ENCODE results near the gene ARAP1. TPM values are rescaled to one million over a fixed set of nuclear protein-coding genes. Genes with fewer than 3 reads are reported as not detected.

Gene ARAP1
- total RNA-seq, 1 donor from 2014 or later: 139 TPM

DNA sequence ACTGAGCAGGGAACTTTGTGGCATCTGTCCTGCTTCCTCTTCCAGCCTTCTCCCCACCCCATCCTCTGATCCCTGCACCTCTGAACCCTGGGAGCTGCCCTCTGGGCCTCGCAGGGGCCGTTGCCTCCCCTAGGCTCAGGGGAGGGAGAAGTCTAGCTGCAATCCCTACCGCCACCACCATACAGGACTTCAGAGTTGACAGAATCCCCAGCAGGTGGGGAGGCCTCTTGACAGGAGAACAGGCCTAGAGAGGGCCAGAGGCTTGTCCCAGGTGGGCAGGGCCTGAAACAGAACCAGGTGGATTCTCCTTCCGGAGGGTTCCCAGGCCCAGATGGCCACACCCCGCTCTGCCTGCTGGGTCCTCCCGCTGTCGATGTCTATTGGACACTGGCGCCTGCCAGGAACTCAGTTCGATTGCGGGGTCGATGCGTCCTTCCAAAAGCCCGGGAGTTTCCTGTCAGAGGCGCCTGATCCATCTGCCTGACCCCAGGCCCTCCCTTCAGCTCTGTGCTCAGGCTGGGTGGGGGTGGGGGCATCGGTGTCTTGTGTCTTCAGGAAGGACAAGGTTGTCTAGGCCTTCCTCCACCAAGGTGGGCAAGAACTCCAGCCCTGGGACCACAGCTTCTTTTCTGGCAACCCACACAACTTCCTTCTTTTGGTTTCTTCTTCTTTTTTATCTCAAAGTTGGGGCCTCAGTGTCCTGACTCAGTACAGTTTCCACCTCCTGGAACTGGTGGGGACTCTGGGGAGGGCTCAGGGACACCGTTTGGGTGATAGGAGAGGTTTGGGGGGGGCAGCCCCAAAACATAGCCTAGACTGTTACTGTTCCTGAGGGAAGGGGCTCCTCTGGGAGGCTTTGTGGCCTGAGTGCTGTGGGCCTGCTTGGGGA, 35.3 kb upstream of the ARAP1 start:
- POLR2A ChIA-PET: interaction anchor here (0.6 to 3.3 kb wide), 13 partner anchors 25 to 389 kb away, joined by 3 to 28 read pairs (median 5); no protein-coding TSS in a partner anchor
- intact Hi-C loops (cut with micrococcal nuclease): no loop called here
- H3K4me3 Mint-ChIP-seq: peak overlapping the region; percentile 50
- ATAC-seq (ENCODE audit: low read depth) (peak; percentile 79), DNase-seq (peak; percentile 33)
- H3K4me1 Mint-ChIP-seq: peaks cover 39% of the 10 kb centered on the region
- no peak for TF ChIP-seq CTCF (IDR thresholded peaks at IDR 0.05)
- H3K36me3 Mint-ChIP-seq (ENCODE audit: low read depth): no peaks in the 10 kb centered on the region
- no peaks in the 10 kb centered on the region for H3K9me3 Mint-ChIP-seq
- peak overlapping the region; percentile 90 for H3K27ac Mint-ChIP-seq
- CTCF ChIA-PET: interaction anchor here (0.7 to 3.3 kb wide), 4 partner anchors 28 to 65 kb away, joined by 3 to 21 read pairs (median 4); no protein-coding TSS in a partner anchor
- no peaks in the 10 kb centered on the region for H3K27me3 Mint-ChIP-seq

DNA sequence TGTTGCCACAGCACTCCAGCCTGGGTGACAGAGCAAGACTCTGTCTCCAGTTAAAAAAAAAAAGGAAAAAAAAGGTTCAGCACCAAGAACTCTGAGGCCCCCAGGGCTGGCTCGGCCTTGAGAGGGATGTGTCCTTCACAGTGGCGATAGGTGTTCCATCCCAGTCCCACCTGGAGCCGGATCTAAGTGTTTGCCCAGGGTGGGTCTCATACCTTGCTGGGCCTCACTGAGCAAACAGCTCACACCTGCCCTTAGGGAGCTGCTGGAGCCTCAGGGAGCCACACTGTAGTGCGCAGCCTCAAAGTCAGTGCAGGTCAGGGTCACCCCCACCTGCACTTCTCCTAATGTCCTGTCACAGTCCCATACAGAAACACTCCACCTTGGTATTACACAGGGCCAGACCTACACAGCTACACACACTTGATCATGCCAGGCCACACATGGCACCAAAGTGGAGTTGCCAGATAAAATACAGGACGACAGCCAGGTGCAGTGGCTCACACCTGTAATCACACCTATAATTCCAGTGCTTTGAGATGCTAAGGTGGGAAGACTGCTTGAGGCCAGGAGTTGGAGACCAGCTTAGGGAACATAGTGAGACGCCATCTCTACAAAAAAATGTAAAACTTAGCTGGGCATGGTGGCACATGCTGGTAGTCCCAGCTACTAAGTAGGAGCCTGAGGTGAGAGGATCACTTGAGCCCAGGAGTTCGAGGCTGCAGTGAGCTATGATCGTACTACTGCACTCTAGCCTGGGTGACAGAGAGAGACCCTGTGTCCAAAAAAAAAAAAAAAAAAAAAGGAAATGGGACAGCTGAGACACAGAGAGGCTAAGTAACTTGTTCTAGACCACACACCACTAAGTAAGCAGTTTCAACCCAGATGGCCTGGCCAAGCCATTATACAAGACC, 34.4 kb upstream of the ARAP1 start:
- ChIA-PET CTCF (interaction anchor here (0.7 to 3.3 kb wide), 4 partner anchors 29 to 64 kb away, joined by 3 to 21 read pairs (median 4); no protein-coding TSS in a partner anchor), POLR2A (interaction anchor here (0.6 to 3.3 kb wide), 11 partner anchors 24 to 427 kb away, joined by 3 to 28 read pairs (median 5); no protein-coding TSS in a partner anchor)
- ATAC-seq (ENCODE audit: low read depth) (no peak), DNase-seq (no peak)
- Mint-ChIP-seq H3K27me3 (no peaks in the 10 kb centered on the region), H3K4me1 (peaks cover 42% of the 10 kb centered on the region), H3K9me3 (no peaks in the 10 kb centered on the region), H3K4me3 (no peak overlapping the region), H3K27ac (peak overlapping the region; percentile 90), H3K36me3 (ENCODE audit: low read depth) (no peaks in the 10 kb centered on the region)
- no peak for TF ChIP-seq CTCF (IDR thresholded peaks at IDR 0.05)
- intact Hi-C loops (cut with micrococcal nuclease): no loop called here

- H3K4me1 Mint-ChIP-seq: peaks cover 55% of the 10 kb centered on the region
- H3K27ac Mint-ChIP-seq: no peak overlapping the region
- ATAC-seq (ENCODE audit: low read depth): no peak
- H3K9me3 Mint-ChIP-seq: no peaks in the 10 kb centered on the region
- intact Hi-C loops (cut with micrococcal nuclease): no loop called here
- POLR2A ChIA-PET: interaction anchor here (0.8 kb wide), 1 partner anchor 47 kb away, joined by 3 read pairs; no protein-coding TSS in a partner anchor
- H3K4me3 Mint-ChIP-seq: no peak overlapping the region
- H3K36me3 Mint-ChIP-seq (ENCODE audit: low read depth): no peaks in the 10 kb centered on the region
- DNase-seq: no peak
- H3K27me3 Mint-ChIP-seq: no peaks in the 10 kb centered on the region
- CTCF ChIA-PET: no interaction called here
- TF ChIP-seq CTCF (IDR thresholded peaks at IDR 0.05): no peak
Observed at GRCh38 chr11:72784662-72785061, 32.5 kb upstream of the ARAP1 start.

DNA sequence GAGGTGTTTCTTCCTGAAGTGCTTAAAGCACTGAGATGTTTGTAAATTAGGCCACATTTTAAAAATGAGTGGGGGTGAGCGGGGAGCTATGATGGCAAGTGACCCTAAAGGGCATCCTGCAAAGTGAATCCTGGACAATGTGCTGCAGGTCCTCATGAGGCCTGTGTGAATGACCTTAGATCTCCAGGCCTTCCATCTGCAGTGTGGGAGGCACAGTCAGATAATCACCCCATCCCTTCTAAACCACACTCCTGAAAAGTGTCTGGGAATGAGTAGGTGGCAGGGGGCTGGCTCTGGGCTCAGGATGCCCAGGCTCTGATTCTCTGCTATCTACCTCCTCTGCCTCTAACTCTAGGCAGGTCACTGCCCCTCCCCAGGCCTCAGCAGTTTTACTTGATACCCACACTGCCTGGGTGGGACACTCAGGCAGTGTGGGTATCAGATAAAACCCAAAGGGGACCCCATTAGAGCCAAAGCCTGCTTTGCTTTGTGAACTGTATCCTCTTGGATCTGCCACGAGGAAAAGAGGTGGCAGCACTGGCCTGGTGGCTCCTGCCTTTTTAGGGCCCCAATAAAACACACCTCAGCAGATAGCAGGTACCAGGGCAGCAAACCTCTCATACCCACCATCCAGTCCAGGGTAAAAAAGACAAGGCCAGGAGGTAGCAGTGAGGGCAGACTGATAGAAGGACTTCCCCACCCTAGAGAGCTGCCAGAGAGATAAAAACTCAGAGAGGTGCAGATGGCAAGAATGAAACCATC, 31.1 kb upstream of the ARAP1 start:
- ATAC-seq (ENCODE audit: low read depth) (no peak), DNase-seq (no peak)
- CTCF ChIA-PET: interaction anchor here (2.0 kb wide), 1 partner anchor 58 kb away, joined by 12 read pairs; no protein-coding TSS in a partner anchor
- Mint-ChIP-seq H3K9me3 (no peaks in the 10 kb centered on the region), H3K4me1 (peaks cover 51% of the 10 kb centered on the region), H3K4me3 (no peak overlapping the region), H3K27me3 (no peaks in the 10 kb centered on the region), H3K36me3 (ENCODE audit: low read depth) (no peaks in the 10 kb centered on the region), H3K27ac (no peak overlapping the region)
- TF ChIP-seq CTCF (IDR thresholded peaks at IDR 0.05): no peak
- POLR2A ChIA-PET: interaction anchor here (0.5 to 3.1 kb wide), 5 partner anchors 10 to 61 kb away, joined by 3 to 19 read pairs (median 4); partner anchors contain the start of gene STARD10
- intact Hi-C loops (cut with micrococcal nuclease): no loop called here
